RWPE2 (cell line): ENCODE results near the gene DYRK1B.
A peak's percentile ranks its signal among the peaks of the same experiment; 100 is the strongest.

ENCODE experiments used
- ATAC-seq: fragments of 200-7000 bp; cut with Tn5 transposase; 3 replicates; pipeline ENCODE4 v1.9.1; 2021; ENCODE audit warnings: low read depth
- DNase-seq: peaks from one replicate; pipeline ENCODE4 v3.0.0-alpha.2; 2020; ENCODE audit warnings: low spot score
- H3K27ac ChIP-seq: fragments of 450-650 bp; 2 replicates; pipeline ENCODE4 v1.5.1; 2017; ENCODE audit warnings: mild to moderate bottlenecking; ENCODE audit not compliant: poor library complexity, severe bottlenecking
- H3K27me3 ChIP-seq: fragments of 250-450 bp; sonication (Bioruptor Pico); 2 replicates; pipeline ENCODE4 v1.5.1; 2021; ENCODE audit warnings: mild to moderate bottlenecking, moderate library complexity; ENCODE audit not compliant: insufficient read depth, poor library complexity, severe bottlenecking
- H3K36me3 ChIP-seq: fragments of 250-450 bp; sonication (Bioruptor Pico); 2 replicates; pipeline ENCODE4 v1.5.1; 2020; ENCODE audit warnings: low read depth, mild to moderate bottlenecking, moderate library complexity
- H3K4me1 ChIP-seq: fragments of 250-450 bp; sonication (Bioruptor Pico); 2 replicates; pipeline ENCODE4 v1.5.1; 2021; ENCODE audit warnings: mild to moderate bottlenecking, moderate library complexity; ENCODE audit not compliant: insufficient read depth, poor library complexity, severe bottlenecking
- H3K4me3 ChIP-seq: fragments of 250-450 bp; sonication (Bioruptor Pico); 2 replicates; pipeline ENCODE4 v1.5.1; 2021; ENCODE audit warnings: mild to moderate bottlenecking, moderate library complexity; ENCODE audit not compliant: severe bottlenecking
- H3K9me3 ChIP-seq: fragments of 250-450 bp; sonication (Bioruptor Pico); 2 replicates; pipeline ENCODE4 v1.5.1; 2021; ENCODE audit warnings: mild to moderate bottlenecking, moderate library complexity; ENCODE audit not compliant: severe bottlenecking
- CTCF ChIP-seq: fragments of 450-650 bp; IDR thresholded peaks from one replicate; pipeline ENCODE4 v1.5.1; 2017; ENCODE audit warnings: mild to moderate bottlenecking, moderate library complexity; ENCODE audit not compliant: poor library complexity, severe bottlenecking

DYRK1B gene

GRCh38 chr19:39864118-39864517 lies 30.2 kb upstream of the DYRK1B start:
- no peak for DNase-seq
- Histone ChIP-seq H3K36me3 (no peaks in the 10 kb centered on the region), H3K4me1 (no peaks in the 10 kb centered on the region), H3K27ac (no peak overlapping the region), H3K9me3 (no peaks in the 10 kb centered on the region), H3K4me3 (no peak overlapping the region), H3K27me3 (no peaks in the 10 kb centered on the region)
- ATAC-seq: no peak
- no peak for TF ChIP-seq CTCF

- DNase-seq: no peak
- Histone ChIP-seq H3K9me3 (no peaks in the 10 kb centered on the region), H3K36me3 (no peaks in the 10 kb centered on the region), H3K27ac (no peak overlapping the region), H3K27me3 (no peaks in the 10 kb centered on the region), H3K4me3 (no peak overlapping the region), H3K4me1 (no peaks in the 10 kb centered on the region)
- ATAC-seq: 0 out of 3 replicates have a peak, but pooled peaks have one; percentile 25
- TF ChIP-seq CTCF: no peak
Measured at GRCh38 chr19:39858541-39858940, 24.6 kb upstream of the DYRK1B start.

- DNase-seq (no peak), ATAC-seq (no peak)
- no peaks in the 10 kb centered on the region for H3K27me3 ChIP-seq
- no peak for TF ChIP-seq CTCF
- no peak overlapping the region for H3K27ac ChIP-seq
- H3K4me1 ChIP-seq: no peaks in the 10 kb centered on the region
- H3K9me3 ChIP-seq: no peaks in the 10 kb centered on the region
- H3K36me3 ChIP-seq: no peaks in the 10 kb centered on the region
- no peak overlapping the region for H3K4me3 ChIP-seq
Measured at GRCh38 chr19:39852882-39853281, 18.9 kb upstream of the DYRK1B start.

GRCh38 chr19:39850892-39851291 lies 16.9 kb upstream of the DYRK1B start:
- Histone ChIP-seq H3K27me3 (no peaks in the 10 kb centered on the region), H3K4me1 (no peaks in the 10 kb centered on the region), H3K36me3 (no peaks in the 10 kb centered on the region), H3K27ac (no peak overlapping the region), H3K4me3 (no peak overlapping the region), H3K9me3 (no peaks in the 10 kb centered on the region)
- TF ChIP-seq CTCF: no peak
- ATAC-seq: no peak
- DNase-seq: no peak

- H3K9me3 ChIP-seq: no peaks in the 10 kb centered on the region
- ATAC-seq (no peak), DNase-seq (peak; percentile 18)
- H3K4me1 ChIP-seq: peaks cover 14% of the 10 kb centered on the region
- no peak for TF ChIP-seq CTCF
- no peaks in the 10 kb centered on the region for H3K27me3 ChIP-seq
- peaks cover 8% of the 10 kb centered on the region for H3K36me3 ChIP-seq
- H3K27ac ChIP-seq: no peak overlapping the region
- H3K4me3 ChIP-seq: no peak overlapping the region
Measured at GRCh38 chr19:39848392-39848791, 14.4 kb upstream of the DYRK1B start.
